Prostate gland (tissue), 2 donors: ENCODE measurements around the gene EMILIN3. TPM values are rescaled to one million over a fixed set of nuclear protein-coding genes. Genes with fewer than 3 reads are reported as not detected.

Experiments
- DNase-seq: peaks from one replicate; pipeline ENCODE4 v3.0.0-alpha.2; 2019; ENCODE audit warnings: low spot score
- H3K27ac ChIP-seq, 2 donors: fragments of 200-600 bp; sonication (generic); 2 replicates each; pipeline ENCODE4 v1.5.1; 2017 to 2019
- H3K27me3 ChIP-seq: fragments of 200-600 bp; sonication (generic); replicated peaks from 2 replicates; pipeline ENCODE4 v1.5.1; 2019; ENCODE audit not compliant: insufficient read depth
- H3K36me3 ChIP-seq, 2 donors: fragments of 200-600 bp; sonication (generic); 1 replicate in 1 of 2; 2 replicates in 1 of 2; pipeline versions ENCODE4 v1.5.1 to v1.8.1; 2017 to 2019
- H3K4me1 ChIP-seq: fragments of 200-600 bp; sonication (generic); replicated peaks from 2 replicates; pipeline ENCODE4 v1.5.1; 2019
- H3K4me3 ChIP-seq, 2 donors: fragments of 200-600 bp; sonication (generic); 2 replicates each; pipeline ENCODE4 v1.5.1; 2017 to 2019
- H3K9me3 ChIP-seq: fragments of 200-600 bp; sonication (generic); 2 replicates; pipeline ENCODE4 v1.5.1; 2017
- POLR2A ChIP-seq: fragments of 450-650 bp; IDR thresholded peaks from one replicate; pipeline ENCODE4 v1.6.1; 2016; ENCODE audit warnings: antibody characterized with exemption, mild to moderate bottlenecking
- POLR2AphosphoS5 ChIP-seq: sonication (generic); formaldehyde crosslinking; IDR thresholded peaks from one replicate; pipeline ENCODE4 v1.6.1; 2017; ENCODE audit warnings: antibody characterized with exemption
- WGBS: methylation state at CpG from one replicate; pipeline ENCODE4 v1.1.5; 2018; 5-methylcytosine and 5-hydroxymethylcytosine counted together
- intact Hi-C: fragments of 100-400 bp; cut with DNase I; formaldehyde crosslinking; loops from one replicate; pipeline ENCODE4 v1.14.2; 2022
- total RNA-seq, 2 donors: library from RNA; depleted of rRNA; stranded (reverse); fragments of >200 nt; gene quantifications; one replicate each; pipeline ENCODE4 v1.1.0, GENCODE V29; 2016
- TF ChIP-seq, protein P1 (sequence below), 4 experiments: fragments of 200-600 bp in 2 of 4; fragments of 450-650 bp in 2 of 4; sonication (generic) in 2 of 4; IDR thresholded peaks; 1 replicate in 3 of 4; 2 replicates in 1 of 4; pipeline ENCODE4 v1.5.1; 2016 to 2019; ENCODE audit warnings: antibody characterized with exemption in 4 of 4, mild to moderate bottlenecking in 2 of 4, moderate library complexity in 2 of 4

Gene EMILIN3
- total RNA-seq, 2 donors from 2014 or later, result 7.4 to 8.4 TPM

GRCh38 chr20:41345729-41346067 is 20.9 kb downstream of the EMILIN3 start:
- no peak for DNase-seq
- Histone ChIP-seq H3K36me3 (peaks cover 0 to 5% of the 10 kb centered on the region in 2 donors), H3K4me3 (no peak overlapping the region), H3K4me1 (peaks cover 4% of the 10 kb centered on the region), H3K27me3 (no peaks in the 10 kb centered on the region), H3K9me3 (no peaks in the 10 kb centered on the region), H3K27ac (no peak overlapping the region)
- TF ChIP-seq, protein P1, sequence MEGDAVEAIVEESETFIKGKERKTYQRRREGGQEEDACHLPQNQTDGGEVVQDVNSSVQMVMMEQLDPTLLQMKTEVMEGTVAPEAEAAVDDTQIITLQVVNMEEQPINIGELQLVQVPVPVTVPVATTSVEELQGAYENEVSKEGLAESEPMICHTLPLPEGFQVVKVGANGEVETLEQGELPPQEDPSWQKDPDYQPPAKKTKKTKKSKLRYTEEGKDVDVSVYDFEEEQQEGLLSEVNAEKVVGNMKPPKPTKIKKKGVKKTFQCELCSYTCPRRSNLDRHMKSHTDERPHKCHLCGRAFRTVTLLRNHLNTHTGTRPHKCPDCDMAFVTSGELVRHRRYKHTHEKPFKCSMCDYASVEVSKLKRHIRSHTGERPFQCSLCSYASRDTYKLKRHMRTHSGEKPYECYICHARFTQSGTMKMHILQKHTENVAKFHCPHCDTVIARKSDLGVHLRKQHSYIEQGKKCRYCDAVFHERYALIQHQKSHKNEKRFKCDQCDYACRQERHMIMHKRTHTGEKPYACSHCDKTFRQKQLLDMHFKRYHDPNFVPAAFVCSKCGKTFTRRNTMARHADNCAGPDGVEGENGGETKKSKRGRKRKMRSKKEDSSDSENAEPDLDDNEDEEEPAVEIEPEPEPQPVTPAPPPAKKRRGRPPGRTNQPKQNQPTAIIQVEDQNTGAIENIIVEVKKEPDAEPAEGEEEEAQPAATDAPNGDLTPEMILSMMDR (IDR thresholded peaks at IDR 0.05), result no peak
- TF ChIP-seq POLR2A (no peak), POLR2AphosphoS5 (no peak)
- 92% methylated on average over 16 of the region's 17 CpGs for WGBS
- intact Hi-C loops, result no loop called here

GRCh38 chr20:41344938-41345728 is 21.5 kb downstream of the EMILIN3 start:
- TF ChIP-seq POLR2A, result no peak
- TF ChIP-seq POLR2AphosphoS5, result no peak
- TF ChIP-seq, protein P1 (IDR thresholded peaks at IDR 0.05), result no peak
- WGBS, result 86% methylated on average over 11 of the region's 11 CpGs
- no peak for DNase-seq
- Histone ChIP-seq H3K27ac (no peak overlapping the region), H3K4me3 (no peak overlapping the region), H3K36me3 (peaks cover 0 to 5% of the 10 kb centered on the region in 2 donors), H3K27me3 (no peaks in the 10 kb centered on the region), H3K9me3 (no peaks in the 10 kb centered on the region), H3K4me1 (peaks cover 4% of the 10 kb centered on the region)
- intact Hi-C loops, result loop anchor here (5.0 kb wide), 1 partner anchor 67 kb away; no protein-coding TSS in a partner anchor

DNA sequence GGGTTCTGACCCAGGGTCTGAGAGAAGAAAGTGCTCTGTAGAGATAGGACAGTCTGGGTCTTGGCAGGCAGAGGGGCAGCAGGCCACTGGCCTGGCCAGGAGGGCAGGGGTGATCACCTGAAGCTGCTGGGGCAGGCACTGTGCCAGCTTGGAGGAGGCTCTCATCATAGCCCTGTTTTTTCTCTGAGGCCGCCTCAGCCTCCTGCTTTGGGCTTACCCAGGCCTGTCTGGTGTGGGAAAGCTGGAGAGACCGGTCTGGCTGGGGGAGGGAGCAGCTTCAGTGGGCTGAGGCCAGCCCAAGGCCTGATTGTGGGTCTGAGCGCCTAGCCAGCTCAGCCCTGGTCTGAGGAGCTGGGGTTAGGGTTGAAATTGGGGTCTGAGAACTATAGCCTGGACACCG is 22.1 kb downstream of the EMILIN3 start:
- 73% methylated on average over 2 of the region's 4 CpGs for WGBS
- H3K36me3 ChIP-seq, result peaks cover 0 to under 1% of the 10 kb centered on the region in 2 donors
- TF ChIP-seq POLR2A (no peak), POLR2AphosphoS5 (peak; percentile 66)
- TF ChIP-seq, protein P1 (IDR thresholded peaks at IDR 0.05), result no peak
- DNase-seq, result peak; percentile 69
- H3K4me3 ChIP-seq, result no peak overlapping the region
- H3K27ac ChIP-seq, result no peak overlapping the region
- intact Hi-C loops, result loop anchor here (5.0 kb wide), 1 partner anchor 68 kb away; no protein-coding TSS in a partner anchor
- H3K27me3 ChIP-seq, result no peaks in the 10 kb centered on the region
- H3K9me3 ChIP-seq, result no peaks in the 10 kb centered on the region
- peaks cover 4% of the 10 kb centered on the region for H3K4me1 ChIP-seq

GRCh38 chr20:41342474-41343464 is 23.8 kb downstream of the EMILIN3 start:
- no peak for TF ChIP-seq POLR2A
- TF ChIP-seq POLR2AphosphoS5, result no peak
- H3K9me3 ChIP-seq, result no peaks in the 10 kb centered on the region
- no peaks in the 10 kb centered on the region for H3K36me3 ChIP-seq
- no peak for DNase-seq
- intact Hi-C loops, result loop anchor here (5.0 kb wide), 1 partner anchor 70 kb away; no protein-coding TSS in a partner anchor
- WGBS, result 92% methylated on average over 9 of the region's 9 CpGs
- H3K27me3 ChIP-seq, result no peaks in the 10 kb centered on the region
- H3K4me3 ChIP-seq, result no peak overlapping the region
- H3K4me1 ChIP-seq, result peaks cover 4% of the 10 kb centered on the region
- H3K27ac ChIP-seq, result no peak overlapping the region
